ENCODE measurements around the gene MS4A5.

DNA sequence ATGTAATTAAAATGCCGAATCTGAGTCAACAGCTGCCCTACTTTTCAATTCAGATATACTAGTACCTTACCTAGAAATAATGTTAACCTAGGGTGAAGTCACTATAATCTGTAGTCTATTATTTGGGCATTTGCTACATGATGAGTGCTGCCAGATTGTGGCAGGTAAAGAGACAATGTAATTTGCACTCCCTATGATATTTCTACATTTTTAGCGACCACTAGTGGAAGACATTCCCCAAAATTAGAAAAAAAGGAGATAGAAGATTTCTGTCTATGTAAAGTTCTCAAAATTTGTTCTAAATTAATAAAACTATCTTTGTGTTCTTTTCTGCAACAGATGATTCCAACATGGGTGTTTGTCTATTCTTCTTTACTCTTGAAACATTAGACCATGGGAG, 40.4 kb downstream of the MS4A5 start:
- TF ChIP-seq, protein P1, sequence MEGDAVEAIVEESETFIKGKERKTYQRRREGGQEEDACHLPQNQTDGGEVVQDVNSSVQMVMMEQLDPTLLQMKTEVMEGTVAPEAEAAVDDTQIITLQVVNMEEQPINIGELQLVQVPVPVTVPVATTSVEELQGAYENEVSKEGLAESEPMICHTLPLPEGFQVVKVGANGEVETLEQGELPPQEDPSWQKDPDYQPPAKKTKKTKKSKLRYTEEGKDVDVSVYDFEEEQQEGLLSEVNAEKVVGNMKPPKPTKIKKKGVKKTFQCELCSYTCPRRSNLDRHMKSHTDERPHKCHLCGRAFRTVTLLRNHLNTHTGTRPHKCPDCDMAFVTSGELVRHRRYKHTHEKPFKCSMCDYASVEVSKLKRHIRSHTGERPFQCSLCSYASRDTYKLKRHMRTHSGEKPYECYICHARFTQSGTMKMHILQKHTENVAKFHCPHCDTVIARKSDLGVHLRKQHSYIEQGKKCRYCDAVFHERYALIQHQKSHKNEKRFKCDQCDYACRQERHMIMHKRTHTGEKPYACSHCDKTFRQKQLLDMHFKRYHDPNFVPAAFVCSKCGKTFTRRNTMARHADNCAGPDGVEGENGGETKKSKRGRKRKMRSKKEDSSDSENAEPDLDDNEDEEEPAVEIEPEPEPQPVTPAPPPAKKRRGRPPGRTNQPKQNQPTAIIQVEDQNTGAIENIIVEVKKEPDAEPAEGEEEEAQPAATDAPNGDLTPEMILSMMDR (IDR thresholded peaks at IDR 0.05; ENCODE audit: low read length) = peak; percentile 6; the same call in 1 of the 2 replicates
- TF ChIP-seq EZH2phosphoT487 (IDR thresholded peaks at IDR 0.05; ENCODE audit: low read length) (no peak), EZH2 (optimal IDR thresholded peaks at IDR 0.05; ENCODE audit: low read depth, low read length) (no peak)

Measured in MM.1S (cell line).